SK-N-SH (cell line): Measurements from ENCODE around the gene DGKI.

Source experiments
- EZH2phosphoT487 ChIP-seq: fragments of 200-600 bp; sonication (generic); IDR thresholded peaks from 2 replicates; pipeline ENCODE4 v1.6.1; 2017; ENCODE audit warnings: low read depth, mixed run types, mild to moderate bottlenecking, antibody characterized with exemption, moderate library complexity, borderline replicate concordance
- MAX ChIP-seq: IDR thresholded peaks from 2 replicates; pipeline ENCODE4 v1.4.0; 2012; ENCODE audit warnings: low read depth
- MXI1 ChIP-seq: IDR thresholded peaks from 2 replicates; pipeline ENCODE4 v1.6.1; 2012; ENCODE audit warnings: mild to moderate bottlenecking, low read depth, low read length, improper control_type of control experiment
- POLR2AphosphoS5 ChIP-seq: IDR thresholded peaks from 2 replicates; pipeline ENCODE4 v1.6.1; 2012; ENCODE audit warnings: low read depth, low read length
- TEAD4 ChIP-seq: IDR thresholded peaks from 2 replicates; pipeline ENCODE4 v1.4.0; 2012; ENCODE audit warnings: mild to moderate bottlenecking, borderline replicate concordance; ENCODE audit not compliant: insufficient read depth
- TF ChIP-seq, protein P1 (sequence below): fragments of 200-600 bp; sonication (generic); IDR thresholded peaks from 2 replicates; pipeline ENCODE4 v1.6.1; 2017; ENCODE audit warnings: antibody characterized with exemption, mild to moderate bottlenecking, moderate library complexity

DNA sequence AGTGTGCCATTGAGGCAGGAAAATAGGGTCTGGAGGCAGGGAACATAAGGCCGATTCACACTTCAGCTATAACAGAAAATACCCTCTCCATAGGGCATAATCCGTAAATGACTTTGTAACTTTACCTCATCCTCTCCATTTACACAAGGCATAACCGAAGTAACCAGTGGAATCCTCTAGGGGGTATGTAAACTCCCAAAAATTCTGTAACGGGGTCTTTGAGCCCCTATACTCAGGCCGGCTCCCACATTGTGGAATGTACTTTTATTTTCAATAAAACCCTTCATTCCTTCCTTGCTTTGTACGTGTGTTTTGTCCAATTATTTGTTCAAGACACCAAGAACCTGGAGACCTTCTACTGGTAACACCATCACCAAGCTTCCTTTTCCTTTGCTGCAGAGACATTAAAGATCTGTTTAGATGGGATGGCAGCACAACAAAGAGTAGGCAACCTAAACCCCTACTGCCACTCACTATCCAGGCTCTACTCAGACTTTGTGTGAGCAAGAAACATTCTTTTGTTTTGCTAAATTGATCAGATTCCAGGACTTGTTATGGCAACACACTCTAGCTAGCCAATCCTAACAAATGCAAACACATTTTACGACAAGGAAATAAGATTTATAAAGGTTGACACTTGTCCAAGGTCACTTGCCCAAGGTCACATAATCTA lies 99.3 kb downstream of the DGKI start:
- TF ChIP-seq TEAD4: no peak
- TF ChIP-seq, protein P1, sequence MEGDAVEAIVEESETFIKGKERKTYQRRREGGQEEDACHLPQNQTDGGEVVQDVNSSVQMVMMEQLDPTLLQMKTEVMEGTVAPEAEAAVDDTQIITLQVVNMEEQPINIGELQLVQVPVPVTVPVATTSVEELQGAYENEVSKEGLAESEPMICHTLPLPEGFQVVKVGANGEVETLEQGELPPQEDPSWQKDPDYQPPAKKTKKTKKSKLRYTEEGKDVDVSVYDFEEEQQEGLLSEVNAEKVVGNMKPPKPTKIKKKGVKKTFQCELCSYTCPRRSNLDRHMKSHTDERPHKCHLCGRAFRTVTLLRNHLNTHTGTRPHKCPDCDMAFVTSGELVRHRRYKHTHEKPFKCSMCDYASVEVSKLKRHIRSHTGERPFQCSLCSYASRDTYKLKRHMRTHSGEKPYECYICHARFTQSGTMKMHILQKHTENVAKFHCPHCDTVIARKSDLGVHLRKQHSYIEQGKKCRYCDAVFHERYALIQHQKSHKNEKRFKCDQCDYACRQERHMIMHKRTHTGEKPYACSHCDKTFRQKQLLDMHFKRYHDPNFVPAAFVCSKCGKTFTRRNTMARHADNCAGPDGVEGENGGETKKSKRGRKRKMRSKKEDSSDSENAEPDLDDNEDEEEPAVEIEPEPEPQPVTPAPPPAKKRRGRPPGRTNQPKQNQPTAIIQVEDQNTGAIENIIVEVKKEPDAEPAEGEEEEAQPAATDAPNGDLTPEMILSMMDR: peak; percentile 15; the same call in 1 of the 2 replicates
- no peak for TF ChIP-seq MXI1
- TF ChIP-seq EZH2phosphoT487: no peak
- TF ChIP-seq MAX: no peak
- TF ChIP-seq POLR2AphosphoS5: no peak
